HEK293T (cell line): Measurements from ENCODE around the gene FAM111A.

Experiments used
- BHLHE40 ChIP-seq: fragments of 450-650 bp; IDR thresholded peaks from 2 replicates; pipeline ENCODE4 v1.6.1; 2016; ENCODE audit warnings: mild to moderate bottlenecking, moderate library complexity, borderline replicate concordance
- CTBP1 ChIP-seq: fragments of 450-650 bp; IDR thresholded peaks from 2 replicates; pipeline ENCODE4 v1.6.1; 2016; ENCODE audit warnings: borderline replicate concordance
- ELF4 ChIP-seq: fragments of 450-650 bp; IDR thresholded peaks from 2 replicates; pipeline ENCODE4 v1.6.1; 2017; ENCODE audit warnings: antibody characterized with exemption
- FOXA1 ChIP-seq: fragments of 450-650 bp; IDR thresholded peaks from 2 replicates; pipeline ENCODE4 v1.6.1; 2016; ENCODE audit warnings: mild to moderate bottlenecking
- HDGF ChIP-seq: fragments of 450-650 bp; IDR thresholded peaks from 2 replicates; pipeline ENCODE4 v1.6.1; 2017; ENCODE audit warnings: antibody characterized with exemption, borderline replicate concordance
- SP1 ChIP-seq: fragments of 450-650 bp; IDR thresholded peaks from 2 replicates; pipeline ENCODE4 v1.6.1; 2017
- TARDBP ChIP-seq: fragments of 450-650 bp; IDR thresholded peaks from 2 replicates; pipeline ENCODE4 v1.6.1; 2016

DNA sequence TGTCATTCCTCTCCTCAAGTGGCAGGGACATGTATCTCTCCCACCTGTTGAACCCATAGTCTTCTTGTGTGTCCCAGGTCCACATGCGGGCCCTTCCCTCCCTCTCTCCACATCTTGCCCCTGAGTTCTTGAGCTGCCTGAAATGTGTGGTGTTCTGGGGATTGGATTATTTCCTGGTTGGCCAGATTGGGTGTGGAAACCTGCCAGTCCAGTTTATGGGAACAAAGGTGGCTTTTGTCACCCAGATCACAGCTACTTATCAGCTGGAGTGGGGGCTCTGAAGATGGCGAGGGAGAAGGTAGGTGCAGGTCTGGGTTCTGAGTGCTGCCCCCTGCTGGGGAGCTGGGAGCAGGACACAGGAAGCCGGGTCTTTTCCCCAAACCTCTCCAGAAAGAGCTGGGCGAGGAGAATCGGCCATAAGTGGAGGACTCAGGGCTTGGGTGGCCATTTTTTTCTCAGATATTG lies 43.5 kb downstream of the FAM111A start:
- TF ChIP-seq SP1, result no peak
- no peak for TF ChIP-seq TARDBP
- no peak for TF ChIP-seq FOXA1
- TF ChIP-seq ELF4, result no peak
- TF ChIP-seq CTBP1, result no peak
- TF ChIP-seq BHLHE40, result no peak
- no peak for TF ChIP-seq HDGF
